Vagina (tissue), 2 donors: ENCODE data around the gene CYFIP1.

Experiments used
- POLR2A ChIP-seq, 2 donors: fragments of 450-650 bp; IDR thresholded peaks; one replicate each; pipeline ENCODE4 v1.6.1; 2017; ENCODE audit warnings: antibody characterized with exemption in 2 of 2, mild to moderate bottlenecking in 2 of 2, moderate library complexity in 2 of 2
- TF ChIP-seq, protein P1 (sequence below), 3 experiments: fragments of 450-650 bp in 2 of 3; fragments of 200-600 bp in 1 of 3; sonication (generic) in 1 of 3; IDR thresholded peaks; one replicate each; pipeline ENCODE4 v1.5.1; 2017 to 2019; ENCODE audit warnings: antibody characterized with exemption in 3 of 3, mild to moderate bottlenecking in 2 of 3, moderate library complexity in 2 of 3

DNA sequence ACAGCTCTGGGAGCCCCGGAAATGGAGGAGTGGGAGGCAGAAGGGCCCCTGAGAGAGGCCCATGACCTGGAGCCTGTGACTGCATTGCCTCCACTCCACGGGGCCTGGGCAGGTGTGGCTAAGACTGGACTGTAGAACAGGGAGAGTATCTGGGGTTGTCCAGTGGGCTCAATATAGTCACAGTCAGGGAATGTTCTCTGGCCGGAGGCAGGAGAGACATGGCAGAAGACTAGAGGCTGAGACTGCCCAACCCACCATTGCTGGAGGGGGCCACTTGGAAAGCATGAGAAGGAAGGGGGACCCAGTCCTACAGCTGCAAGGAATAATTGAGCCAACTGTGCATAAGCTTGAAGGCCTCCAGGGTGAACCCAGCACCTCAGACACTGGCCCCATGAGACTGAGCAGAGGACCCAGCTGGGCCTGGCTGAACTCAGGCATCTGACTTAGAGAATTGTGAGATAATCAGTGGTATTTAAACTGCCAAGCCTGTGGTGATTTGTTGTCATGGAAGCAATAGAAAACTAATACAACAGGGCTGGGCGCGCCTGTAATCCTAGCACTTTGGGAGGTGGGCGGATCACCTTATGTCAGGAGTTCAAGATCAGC is 108.6 kb downstream of the CYFIP1 start:
- TF ChIP-seq, protein P1, sequence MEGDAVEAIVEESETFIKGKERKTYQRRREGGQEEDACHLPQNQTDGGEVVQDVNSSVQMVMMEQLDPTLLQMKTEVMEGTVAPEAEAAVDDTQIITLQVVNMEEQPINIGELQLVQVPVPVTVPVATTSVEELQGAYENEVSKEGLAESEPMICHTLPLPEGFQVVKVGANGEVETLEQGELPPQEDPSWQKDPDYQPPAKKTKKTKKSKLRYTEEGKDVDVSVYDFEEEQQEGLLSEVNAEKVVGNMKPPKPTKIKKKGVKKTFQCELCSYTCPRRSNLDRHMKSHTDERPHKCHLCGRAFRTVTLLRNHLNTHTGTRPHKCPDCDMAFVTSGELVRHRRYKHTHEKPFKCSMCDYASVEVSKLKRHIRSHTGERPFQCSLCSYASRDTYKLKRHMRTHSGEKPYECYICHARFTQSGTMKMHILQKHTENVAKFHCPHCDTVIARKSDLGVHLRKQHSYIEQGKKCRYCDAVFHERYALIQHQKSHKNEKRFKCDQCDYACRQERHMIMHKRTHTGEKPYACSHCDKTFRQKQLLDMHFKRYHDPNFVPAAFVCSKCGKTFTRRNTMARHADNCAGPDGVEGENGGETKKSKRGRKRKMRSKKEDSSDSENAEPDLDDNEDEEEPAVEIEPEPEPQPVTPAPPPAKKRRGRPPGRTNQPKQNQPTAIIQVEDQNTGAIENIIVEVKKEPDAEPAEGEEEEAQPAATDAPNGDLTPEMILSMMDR (IDR thresholded peaks at IDR 0.05) = no peak
- no peak for TF ChIP-seq POLR2A (IDR thresholded peaks at IDR 0.05)
